VCaP (cell line): ENCODE measurements around the gene TMED9.

ENCODE experiments used
- H3K27ac ChIP-seq: fragments of 450-650 bp; 2 replicates; pipeline ENCODE4 v1.5.1; 2017
- CTCF ChIP-seq: fragments of 450-650 bp; conservative IDR thresholded peaks from 2 replicates; pipeline ENCODE4 v1.5.1; 2017; ENCODE audit warnings: mild to moderate bottlenecking, moderate library complexity

TMED9 gene

GRCh38 chr5:177591690-177592009 is 353 bp upstream of the TMED9 start:
- H3K27ac ChIP-seq, result peak overlapping the region; percentile 85
- no peak for TF ChIP-seq CTCF

GRCh38 chr5:177592905-177593304 is 902 bp downstream of the TMED9 start:
- peak overlapping the region; percentile 85 for H3K27ac ChIP-seq
- TF ChIP-seq CTCF, result no peak

GRCh38 chr5:177593511-177593910 is 1.5 kb downstream of the TMED9 start:
- TF ChIP-seq CTCF, result no peak
- H3K27ac ChIP-seq, result no peak overlapping the region; the same call in 1 of the 2 replicates

GRCh38 chr5:177594071-177594470 is 2.1 kb downstream of the TMED9 start:
- no peak for TF ChIP-seq CTCF
- no peak overlapping the region for H3K27ac ChIP-seq

GRCh38 chr5:177595026-177595585 is 3.1 kb downstream of the TMED9 start:
- H3K27ac ChIP-seq, result no peak overlapping the region
- no peak for TF ChIP-seq CTCF

- no peak for TF ChIP-seq CTCF
- H3K27ac ChIP-seq, result no peak overlapping the region
Measured at GRCh38 chr5:177595991-177596774, 4.2 kb downstream of the TMED9 start.

GRCh38 chr5:177596775-177597238 is 4.8 kb downstream of the TMED9 start:
- no peak overlapping the region for H3K27ac ChIP-seq
- no peak for TF ChIP-seq CTCF
